Measurements from ENCODE around the gene NTN5.

DNA sequence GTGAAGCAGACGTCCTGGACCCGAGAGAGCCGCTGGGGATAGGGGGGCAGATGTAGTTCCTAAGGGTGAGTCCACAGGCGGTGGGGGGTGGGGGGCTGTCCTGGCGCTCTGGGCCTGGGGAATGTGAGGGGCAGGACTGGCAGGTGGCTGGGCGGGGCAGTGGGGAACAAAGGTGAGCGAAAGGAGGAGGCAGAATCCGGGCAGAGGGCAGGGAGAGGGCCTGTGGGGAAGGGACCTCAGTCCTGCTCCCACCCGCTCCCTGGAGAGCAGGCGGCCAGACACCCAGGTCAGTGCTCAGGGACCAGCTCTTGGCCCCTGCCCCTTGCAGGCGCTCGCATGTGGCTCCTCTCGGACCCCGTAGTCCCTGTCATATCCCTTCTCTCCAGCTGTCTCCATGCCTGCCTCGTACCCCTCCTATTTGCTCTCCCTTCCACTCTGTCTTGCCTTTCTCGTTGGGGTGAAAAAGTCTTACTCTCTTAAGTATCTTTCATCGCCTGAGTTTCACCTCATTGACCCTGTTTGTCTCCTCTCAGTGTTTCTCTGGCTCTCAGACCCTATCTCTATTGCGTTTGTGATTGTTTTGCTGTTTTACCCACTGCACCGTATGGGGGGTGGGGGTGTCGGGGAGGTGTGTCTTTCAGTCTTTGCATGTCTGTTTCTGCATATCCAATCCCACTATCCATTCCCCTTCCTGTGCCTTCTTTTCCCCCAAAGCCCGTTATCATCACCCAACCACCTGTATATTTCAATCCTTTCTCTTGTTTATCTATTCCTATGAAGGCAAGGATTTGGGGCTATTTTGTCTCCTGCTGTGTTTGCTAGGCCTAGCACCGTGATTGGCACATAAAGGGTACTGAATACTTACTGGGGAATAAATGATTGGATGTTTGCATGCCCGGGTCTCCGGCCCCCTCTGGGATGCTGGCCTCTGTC is 47.8 kb downstream of the NTN5 start:
- TF ChIP-seq, protein P1, sequence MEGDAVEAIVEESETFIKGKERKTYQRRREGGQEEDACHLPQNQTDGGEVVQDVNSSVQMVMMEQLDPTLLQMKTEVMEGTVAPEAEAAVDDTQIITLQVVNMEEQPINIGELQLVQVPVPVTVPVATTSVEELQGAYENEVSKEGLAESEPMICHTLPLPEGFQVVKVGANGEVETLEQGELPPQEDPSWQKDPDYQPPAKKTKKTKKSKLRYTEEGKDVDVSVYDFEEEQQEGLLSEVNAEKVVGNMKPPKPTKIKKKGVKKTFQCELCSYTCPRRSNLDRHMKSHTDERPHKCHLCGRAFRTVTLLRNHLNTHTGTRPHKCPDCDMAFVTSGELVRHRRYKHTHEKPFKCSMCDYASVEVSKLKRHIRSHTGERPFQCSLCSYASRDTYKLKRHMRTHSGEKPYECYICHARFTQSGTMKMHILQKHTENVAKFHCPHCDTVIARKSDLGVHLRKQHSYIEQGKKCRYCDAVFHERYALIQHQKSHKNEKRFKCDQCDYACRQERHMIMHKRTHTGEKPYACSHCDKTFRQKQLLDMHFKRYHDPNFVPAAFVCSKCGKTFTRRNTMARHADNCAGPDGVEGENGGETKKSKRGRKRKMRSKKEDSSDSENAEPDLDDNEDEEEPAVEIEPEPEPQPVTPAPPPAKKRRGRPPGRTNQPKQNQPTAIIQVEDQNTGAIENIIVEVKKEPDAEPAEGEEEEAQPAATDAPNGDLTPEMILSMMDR (IDR thresholded peaks at IDR 0.05; ENCODE audit: insufficient read depth, low read length), result no peak
- TF ChIP-seq, protein P2, sequence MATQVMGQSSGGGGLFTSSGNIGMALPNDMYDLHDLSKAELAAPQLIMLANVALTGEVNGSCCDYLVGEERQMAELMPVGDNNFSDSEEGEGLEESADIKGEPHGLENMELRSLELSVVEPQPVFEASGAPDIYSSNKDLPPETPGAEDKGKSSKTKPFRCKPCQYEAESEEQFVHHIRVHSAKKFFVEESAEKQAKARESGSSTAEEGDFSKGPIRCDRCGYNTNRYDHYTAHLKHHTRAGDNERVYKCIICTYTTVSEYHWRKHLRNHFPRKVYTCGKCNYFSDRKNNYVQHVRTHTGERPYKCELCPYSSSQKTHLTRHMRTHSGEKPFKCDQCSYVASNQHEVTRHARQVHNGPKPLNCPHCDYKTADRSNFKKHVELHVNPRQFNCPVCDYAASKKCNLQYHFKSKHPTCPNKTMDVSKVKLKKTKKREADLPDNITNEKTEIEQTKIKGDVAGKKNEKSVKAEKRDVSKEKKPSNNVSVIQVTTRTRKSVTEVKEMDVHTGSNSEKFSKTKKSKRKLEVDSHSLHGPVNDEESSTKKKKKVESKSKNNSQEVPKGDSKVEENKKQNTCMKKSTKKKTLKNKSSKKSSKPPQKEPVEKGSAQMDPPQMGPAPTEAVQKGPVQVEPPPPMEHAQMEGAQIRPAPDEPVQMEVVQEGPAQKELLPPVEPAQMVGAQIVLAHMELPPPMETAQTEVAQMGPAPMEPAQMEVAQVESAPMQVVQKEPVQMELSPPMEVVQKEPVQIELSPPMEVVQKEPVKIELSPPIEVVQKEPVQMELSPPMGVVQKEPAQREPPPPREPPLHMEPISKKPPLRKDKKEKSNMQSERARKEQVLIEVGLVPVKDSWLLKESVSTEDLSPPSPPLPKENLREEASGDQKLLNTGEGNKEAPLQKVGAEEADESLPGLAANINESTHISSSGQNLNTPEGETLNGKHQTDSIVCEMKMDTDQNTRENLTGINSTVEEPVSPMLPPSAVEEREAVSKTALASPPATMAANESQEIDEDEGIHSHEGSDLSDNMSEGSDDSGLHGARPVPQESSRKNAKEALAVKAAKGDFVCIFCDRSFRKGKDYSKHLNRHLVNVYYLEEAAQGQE (IDR thresholded peaks at IDR 0.05; ENCODE audit: insufficient replicate concordance, low read depth), result no peak
- TF ChIP-seq POLR2AphosphoS5 (IDR thresholded peaks at IDR 0.05; ENCODE audit: low read depth) (no peak), SPI1 (IDR thresholded peaks at IDR 0.05; ENCODE audit: borderline replicate concordance, low read depth) (no peak), GABPA (IDR thresholded peaks at IDR 0.05; ENCODE audit: low read depth) (no peak)
